ENCODE results near the gene STPG4.

Gene STPG4

DNA sequence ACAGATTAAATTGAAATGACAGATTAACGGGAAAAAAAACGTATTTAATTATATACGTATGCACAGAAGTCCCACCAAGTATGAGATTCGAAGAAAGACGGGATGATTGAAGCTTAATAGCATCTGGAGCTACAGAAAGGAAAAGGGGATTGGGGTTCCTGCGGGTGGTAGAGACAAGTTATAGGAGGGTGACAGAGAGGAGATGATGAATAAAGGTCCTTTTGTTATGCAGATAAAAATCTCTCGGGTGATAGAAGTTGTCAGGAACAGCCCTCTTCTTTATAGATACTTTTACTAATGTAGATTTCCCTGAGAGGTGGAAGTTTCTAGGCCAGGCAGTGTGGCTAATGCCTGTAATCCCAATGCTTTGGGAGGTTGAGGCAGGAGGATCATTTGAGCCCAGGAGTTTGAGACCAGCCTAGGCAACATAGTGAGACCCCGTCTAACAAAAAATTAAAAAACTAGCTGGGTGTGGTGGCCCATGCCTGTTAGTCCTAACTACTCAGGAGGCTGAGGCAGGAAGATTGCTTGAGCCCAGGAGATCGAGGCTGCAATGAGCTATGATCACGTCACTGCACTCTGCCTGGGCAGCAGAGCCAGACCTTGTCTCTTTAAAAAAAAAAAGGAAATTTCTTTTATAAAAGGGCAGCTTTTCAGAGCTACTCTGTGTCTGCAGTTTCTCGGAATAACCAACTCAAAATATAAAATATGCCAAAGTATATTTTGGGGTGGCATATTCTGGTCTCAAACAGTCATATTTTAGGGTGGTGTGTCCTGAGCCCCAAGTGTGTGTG is 113.0 kb downstream of the STPG4 start:
- no peak overlapping the region; the same call in 1 of the 2 replicates for H3K4me3 ChIP-seq (ENCODE audit: low read depth, low read length)
- TF ChIP-seq, protein P1, sequence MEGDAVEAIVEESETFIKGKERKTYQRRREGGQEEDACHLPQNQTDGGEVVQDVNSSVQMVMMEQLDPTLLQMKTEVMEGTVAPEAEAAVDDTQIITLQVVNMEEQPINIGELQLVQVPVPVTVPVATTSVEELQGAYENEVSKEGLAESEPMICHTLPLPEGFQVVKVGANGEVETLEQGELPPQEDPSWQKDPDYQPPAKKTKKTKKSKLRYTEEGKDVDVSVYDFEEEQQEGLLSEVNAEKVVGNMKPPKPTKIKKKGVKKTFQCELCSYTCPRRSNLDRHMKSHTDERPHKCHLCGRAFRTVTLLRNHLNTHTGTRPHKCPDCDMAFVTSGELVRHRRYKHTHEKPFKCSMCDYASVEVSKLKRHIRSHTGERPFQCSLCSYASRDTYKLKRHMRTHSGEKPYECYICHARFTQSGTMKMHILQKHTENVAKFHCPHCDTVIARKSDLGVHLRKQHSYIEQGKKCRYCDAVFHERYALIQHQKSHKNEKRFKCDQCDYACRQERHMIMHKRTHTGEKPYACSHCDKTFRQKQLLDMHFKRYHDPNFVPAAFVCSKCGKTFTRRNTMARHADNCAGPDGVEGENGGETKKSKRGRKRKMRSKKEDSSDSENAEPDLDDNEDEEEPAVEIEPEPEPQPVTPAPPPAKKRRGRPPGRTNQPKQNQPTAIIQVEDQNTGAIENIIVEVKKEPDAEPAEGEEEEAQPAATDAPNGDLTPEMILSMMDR (IDR thresholded peaks at IDR 0.05; ENCODE audit: low read depth, low read length): no peak

DNA sequence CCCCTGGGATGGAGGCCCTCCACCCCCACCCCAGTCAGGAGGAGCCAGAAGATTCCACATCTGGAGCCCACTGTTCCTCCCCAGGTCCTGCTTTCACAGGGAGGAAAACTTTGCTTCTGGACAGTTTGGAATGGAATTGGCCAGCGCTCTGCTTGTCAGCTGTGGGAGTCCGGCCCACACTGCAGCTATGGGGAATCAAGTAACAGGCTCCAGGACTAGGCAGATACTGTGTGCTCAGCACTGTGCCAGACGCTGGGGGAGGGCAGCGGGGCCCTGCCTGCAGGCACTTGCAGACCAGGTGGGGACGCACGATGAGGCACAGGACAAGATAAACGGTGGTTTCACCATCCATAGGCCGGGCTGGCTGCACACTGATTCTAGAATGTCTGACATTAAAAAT is 114.0 kb downstream of the STPG4 start:
- H3K4me3 ChIP-seq (ENCODE audit: low read depth, low read length): no peak overlapping the region
- TF ChIP-seq, protein P1 (IDR thresholded peaks at IDR 0.05; ENCODE audit: low read depth, low read length): no peak

DNA sequence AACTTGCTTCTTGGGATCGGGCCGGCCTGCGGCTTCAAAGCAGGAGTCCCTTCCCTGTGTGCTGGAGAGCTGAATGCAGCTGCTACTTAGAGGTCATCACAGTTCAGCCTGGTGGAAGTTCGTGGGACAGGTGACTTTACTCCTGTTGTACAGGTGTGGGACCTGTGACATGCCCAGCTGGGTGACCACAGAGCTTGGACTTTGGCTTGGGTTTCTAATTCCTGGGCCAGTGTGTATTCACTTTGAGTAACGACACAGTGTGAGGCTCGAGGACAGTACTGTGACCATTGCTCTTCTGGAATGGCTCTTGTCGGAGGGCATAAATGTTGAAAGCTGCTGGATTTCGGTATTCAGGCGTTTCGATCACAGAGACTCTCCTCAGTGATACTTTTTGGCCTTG is 114.5 kb downstream of the STPG4 start:
- TF ChIP-seq, protein P1 (IDR thresholded peaks at IDR 0.05; ENCODE audit: low read depth, low read length): no peak
- H3K4me3 ChIP-seq (ENCODE audit: low read depth, low read length): no peak overlapping the region

DNA sequence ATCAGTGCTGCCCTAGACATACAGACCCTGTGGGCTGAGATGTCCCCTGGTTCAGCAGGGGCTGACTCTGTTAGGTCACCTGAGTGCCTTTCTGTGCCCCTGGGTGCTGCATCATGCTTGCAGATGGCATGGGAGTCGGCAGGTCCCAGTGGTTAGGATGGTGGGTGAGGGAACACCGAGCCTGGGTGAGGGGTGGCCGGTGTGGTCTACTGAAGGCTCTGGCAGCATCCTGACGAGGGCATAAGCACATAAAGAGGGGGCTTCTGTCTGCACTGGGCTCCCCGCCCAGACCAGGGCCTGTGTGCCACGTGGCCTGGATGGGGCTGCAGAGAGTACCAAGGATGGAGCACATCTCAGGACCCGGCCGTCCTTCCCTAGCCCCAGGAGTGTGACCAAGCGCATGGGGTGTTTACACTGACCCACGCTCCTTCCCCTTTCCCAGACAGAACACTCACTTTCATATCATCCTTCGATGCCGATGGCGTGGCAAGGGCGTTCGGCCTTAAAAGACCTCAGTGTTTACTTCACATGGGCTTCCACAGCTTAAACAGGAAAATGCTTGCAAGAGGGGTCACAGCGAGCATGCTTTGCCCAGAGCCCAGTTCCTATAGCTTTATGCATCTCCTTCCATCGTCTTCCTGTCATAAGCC is 115.1 kb downstream of the STPG4 start:
- no peak overlapping the region for H3K4me3 ChIP-seq (ENCODE audit: low read depth, low read length)
- TF ChIP-seq, protein P1 (IDR thresholded peaks at IDR 0.05; ENCODE audit: low read depth, low read length): no peak

DNA sequence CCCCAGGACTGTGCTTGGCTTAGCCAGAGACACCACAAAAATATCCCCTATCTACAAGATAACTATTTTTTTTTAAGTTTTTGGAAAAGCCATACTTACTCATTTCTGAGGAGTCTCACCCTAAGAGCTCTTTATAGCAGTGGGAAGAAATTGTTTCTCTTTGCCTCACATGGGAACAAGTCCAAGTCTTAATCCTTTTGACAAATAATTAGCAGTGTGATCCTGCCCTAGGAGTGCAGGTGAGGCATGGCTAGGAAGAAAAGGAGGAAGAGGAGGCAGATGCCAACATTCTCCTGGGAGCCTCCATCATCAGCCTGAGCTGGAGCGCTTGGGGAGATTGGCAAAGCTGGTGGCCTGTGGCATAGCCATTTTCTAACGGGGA is 115.6 kb downstream of the STPG4 start:
- TF ChIP-seq, protein P1 (IDR thresholded peaks at IDR 0.05; ENCODE audit: low read depth, low read length): no peak
- no peak overlapping the region for H3K4me3 ChIP-seq (ENCODE audit: low read depth, low read length)

DNA sequence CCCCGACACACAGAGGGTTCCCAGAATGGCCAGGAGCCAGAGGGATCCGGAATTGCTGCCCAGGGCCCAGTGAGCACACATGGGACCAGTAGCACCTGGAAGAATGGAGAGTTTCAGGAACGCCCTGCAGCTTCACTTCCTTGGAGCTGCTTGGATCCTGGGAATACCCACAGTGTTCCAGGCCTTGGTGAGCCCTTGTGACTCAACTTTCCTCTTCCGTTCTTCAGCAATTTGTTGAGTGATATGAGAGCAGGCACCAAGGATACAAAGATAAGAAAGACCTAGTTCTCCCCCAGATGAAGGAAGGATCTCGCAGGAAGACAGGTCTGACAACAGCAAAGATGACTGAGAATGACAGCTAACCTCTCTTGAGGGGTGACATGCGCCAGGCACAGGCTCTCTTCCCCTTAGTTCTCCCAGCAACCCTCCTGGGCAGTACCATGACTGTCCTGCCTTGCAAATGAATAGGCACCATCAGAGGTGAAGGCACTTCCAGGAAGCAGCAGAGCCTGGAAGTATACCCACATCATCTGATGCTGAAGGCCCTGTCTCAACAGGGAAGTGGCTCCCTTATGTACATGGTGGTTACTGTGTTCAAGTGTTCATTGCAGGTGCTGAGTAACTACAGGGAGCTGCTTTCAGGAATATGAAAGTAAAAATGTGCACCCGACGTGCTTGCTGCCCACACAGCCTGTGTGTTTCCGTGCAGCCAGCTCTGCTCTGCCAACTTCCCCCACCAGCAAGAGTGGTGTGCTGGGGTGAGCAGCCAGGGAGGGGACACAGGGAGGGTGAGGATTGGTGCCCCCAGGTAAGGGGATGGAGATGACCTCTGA is 116.2 kb downstream of the STPG4 start:
- TF ChIP-seq, protein P1 (IDR thresholded peaks at IDR 0.05; ENCODE audit: low read depth, low read length): no peak
- H3K4me3 ChIP-seq (ENCODE audit: low read depth, low read length): no peak overlapping the region
